OCI-LY1 (cell line): Measurements from ENCODE around the gene STPG4.

ENCODE experiments used
- H2AFZ ChIP-seq: fragments of 200-600 bp; sonication (generic), shearing (Covaris generic); 2 replicates; pipeline ENCODE4 v1.6.0; 2014; ENCODE audit warnings: antibody characterized with exemption, mild to moderate bottlenecking, low read length
- H3F3A ChIP-seq: fragments of 200-600 bp; sonication (generic), shearing (Covaris generic); 2 replicates; pipeline ENCODE4 v1.6.0; 2014; ENCODE audit warnings: mild to moderate bottlenecking, antibody characterized with exemption, low read length, moderate library complexity; ENCODE audit not compliant: insufficient read depth
- H3K27ac ChIP-seq: fragments of 200-600 bp; sonication (generic); 2 replicates; pipeline ENCODE4 v1.5.1; 2014; ENCODE audit warnings: low read length, mixed run types, mild to moderate bottlenecking, low read depth; ENCODE audit not compliant: poor library complexity, severe bottlenecking
- H3K27me3 ChIP-seq: fragments of 200-600 bp; sonication (generic); 2 replicates; pipeline ENCODE4 v1.6.0; 2014; ENCODE audit warnings: antibody characterized with exemption, mild to moderate bottlenecking, low read length, moderate library complexity; ENCODE audit not compliant: insufficient read depth
- H3K36me3 ChIP-seq: fragments of 200-600 bp; sonication (generic); 2 replicates; pipeline ENCODE4 v1.6.1; 2014; ENCODE audit warnings: mild to moderate bottlenecking, antibody characterized with exemption, low read length, moderate library complexity, mixed read lengths; ENCODE audit not compliant: insufficient read depth
- H3K4me1 ChIP-seq: fragments of 200-600 bp; sonication (generic); 2 replicates; pipeline ENCODE4 v1.5.1; 2014; ENCODE audit warnings: mild to moderate bottlenecking, low read length, moderate library complexity; ENCODE audit not compliant: insufficient read depth, severe bottlenecking
- H3K4me2 ChIP-seq: fragments of 200-600 bp; sonication (generic), shearing (Covaris generic); 2 replicates; pipeline ENCODE4 v1.6.1; 2014; ENCODE audit warnings: low read length
- H3K4me3 ChIP-seq: fragments of 200-600 bp; sonication (generic); 2 replicates; pipeline ENCODE4 v1.5.1; 2014; ENCODE audit warnings: low read length, low read depth, mild to moderate bottlenecking, mixed read lengths; ENCODE audit not compliant: poor library complexity, severe bottlenecking
- H3K79me2 ChIP-seq: fragments of 200-600 bp; shearing (Covaris generic); 2 replicates; pipeline ENCODE4 v1.6.1; 2016; ENCODE audit warnings: mixed run types, low read length, mixed read lengths; ENCODE audit not compliant: insufficient read depth
- H3K9ac ChIP-seq: fragments of 200-600 bp; sonication (generic), shearing (Covaris generic); 2 replicates; pipeline ENCODE4 v1.6.1; 2014; ENCODE audit warnings: mild to moderate bottlenecking, low read length, mixed read lengths
- H3K9me2 ChIP-seq: fragments of 200-600 bp; sonication (generic), shearing (Covaris generic); 2 replicates; pipeline ENCODE4 v1.6.1; 2014; ENCODE audit warnings: low read depth, mild to moderate bottlenecking, low read length, mixed read lengths
- H3K9me3 ChIP-seq: fragments of 200-600 bp; shearing (Covaris generic); 2 replicates; pipeline ENCODE4 v1.6.1; 2014; ENCODE audit warnings: low read length, mixed read lengths
- H4K20me1 ChIP-seq: fragments of 200-600 bp; sonication (generic), shearing (Covaris generic); 2 replicates; pipeline ENCODE4 v1.6.0; 2016; ENCODE audit warnings: mild to moderate bottlenecking, low read length; ENCODE audit not compliant: insufficient read depth
- CTCF ChIP-seq: fragments of 200-600 bp; sonication (generic), shearing (Covaris generic); IDR thresholded peaks from 2 replicates; pipeline ENCODE4 v1.5.1; 2017; ENCODE audit warnings: mild to moderate bottlenecking, antibody characterized with exemption, low read length, moderate library complexity, mixed read lengths
- EZH2 ChIP-seq: fragments of 200-600 bp; sonication (generic), shearing (Covaris generic); IDR thresholded peaks from 2 replicates; pipeline ENCODE4 v1.8.0; 2017; ENCODE audit warnings: borderline replicate concordance, mixed run types, mild to moderate bottlenecking, antibody characterized with exemption, low read length, moderate library complexity, mixed read lengths

STPG4 gene

GRCh38 chr2:47072018-47072691 is 83.0 kb downstream of the STPG4 start:
- Histone ChIP-seq H2AFZ (no peak overlapping the region), H3K27me3 (no peaks in the 10 kb centered on the region), H3K9ac (no peak overlapping the region), H3K36me3 (peaks cover 38% of the 10 kb centered on the region; the same call in 1 of the 2 replicates), H3K9me2 (no peaks in the 10 kb centered on the region), H3K4me3 (no peak overlapping the region), H3K79me2 (no peaks in the 10 kb centered on the region), H3K9me3 (no peaks in the 10 kb centered on the region), H3K27ac (no peak overlapping the region), H4K20me1 (no peaks in the 10 kb centered on the region), H3F3A (no peaks in the 10 kb centered on the region), H3K4me1 (peaks cover 20% of the 10 kb centered on the region), H3K4me2 (no peak overlapping the region)
- no peak for TF ChIP-seq CTCF
- no peak for TF ChIP-seq EZH2

GRCh38 chr2:47070920-47071824 is 83.9 kb downstream of the STPG4 start:
- Histone ChIP-seq H3K36me3 (peaks cover 44% of the 10 kb centered on the region; the same call in 1 of the 2 replicates), H3K4me2 (no peak overlapping the region), H3K27me3 (no peaks in the 10 kb centered on the region), H3K9ac (no peak overlapping the region), H3K27ac (peak overlapping the region; percentile 36), H3F3A (no peaks in the 10 kb centered on the region), H3K9me3 (no peaks in the 10 kb centered on the region), H4K20me1 (no peaks in the 10 kb centered on the region), H3K9me2 (no peaks in the 10 kb centered on the region), H3K4me3 (no peak overlapping the region), H3K79me2 (no peaks in the 10 kb centered on the region), H2AFZ (no peak overlapping the region), H3K4me1 (peaks cover 20% of the 10 kb centered on the region)
- TF ChIP-seq EZH2: no peak
- TF ChIP-seq CTCF: no peak

- peaks cover 20% of the 10 kb centered on the region for H3K4me1 ChIP-seq
- H3K27ac ChIP-seq: no peak overlapping the region
- H3F3A ChIP-seq: no peaks in the 10 kb centered on the region
- no peaks in the 10 kb centered on the region for H3K79me2 ChIP-seq
- H3K36me3 ChIP-seq: peaks cover 51% of the 10 kb centered on the region; the same call in 1 of the 2 replicates
- H3K9me2 ChIP-seq: no peaks in the 10 kb centered on the region
- TF ChIP-seq EZH2: no peak
- no peak for TF ChIP-seq CTCF
- no peak overlapping the region; the same call in 1 of the 2 replicates for H3K4me2 ChIP-seq
- H4K20me1 ChIP-seq: no peaks in the 10 kb centered on the region
- no peak overlapping the region for H2AFZ ChIP-seq
- no peak overlapping the region for H3K9ac ChIP-seq
- H3K9me3 ChIP-seq: no peaks in the 10 kb centered on the region
- no peak overlapping the region for H3K4me3 ChIP-seq
- H3K27me3 ChIP-seq: no peaks in the 10 kb centered on the region
Observed at GRCh38 chr2:47070155-47070919, 84.8 kb downstream of the STPG4 start.
